Colonic mucosa (tissue), 4 donors: ENCODE results near the gene COPE. TPM values are rescaled to one million over a fixed set of nuclear protein-coding genes. Genes with fewer than 3 reads are reported as not detected.

ENCODE experiments used
- DNase-seq: peaks from one replicate; pipeline ENCODE4 v3.0.0-alpha.2; 2020
- H3K27ac ChIP-seq: fragments of 200-600 bp; one replicate; pipeline ENCODE4 v1.8.0; 2021
- H3K27me3 ChIP-seq: fragments of 200-600 bp; one replicate; pipeline ENCODE4 v1.8.0; 2021
- H3K36me3 ChIP-seq: fragments of 200-600 bp; one replicate; pipeline ENCODE4 v1.8.0; 2021
- H3K4me1 ChIP-seq: fragments of 200-600 bp; one replicate; pipeline ENCODE4 v1.8.0; 2021; ENCODE audit warnings: mild to moderate bottlenecking
- H3K4me3 ChIP-seq: fragments of 200-600 bp; one replicate; pipeline ENCODE4 v1.8.0; 2021
- H3K9ac ChIP-seq, 2 donors: one replicate each; pipeline ENCODE4 v1.7.0; 2013; ENCODE audit warnings: control low read depth in 2 of 2, low read depth in 2 of 2, low read length in 2 of 2
- H3K9me3 ChIP-seq: fragments of 200-600 bp; one replicate; pipeline ENCODE4 v1.8.0; 2021
- CTCF ChIP-seq: fragments of 200-600 bp; IDR thresholded peaks from one replicate; pipeline ENCODE4 v1.8.0; 2022; ENCODE audit warnings: antibody characterized with exemption, mild to moderate bottlenecking
- intact Hi-C: fragments of 100-400 bp; cut with DNase I; formaldehyde crosslinking; loops from one replicate; pipeline ENCODE4 v1.14.1; 2022
- total RNA-seq, 2 donors: library from RNA; stranded (reverse); fragmentation: NEBNext Ultra II Directional in 1 of 2; extraction: Animal tissue kit (Norgen Biotek cat#: 25700) in 1 of 2; gene quantifications; one replicate each; pipeline ENCODE4 v1.2.1, GENCODE V29; 2021
- donor health status: healthy.
- donor health status: DM: no; HTN: no; CAD: no.
- donor health status: DM: no; HTN: no; CAD: no.

Gene COPE
- total RNA-seq, 2 donors from 2014 or later, result 218 to 295 TPM

- intact Hi-C loops, result no loop called here
- no peak for TF ChIP-seq CTCF
- Histone ChIP-seq H3K4me3 (no peak overlapping the region), H3K36me3 (no peaks in the 10 kb centered on the region), H3K27me3 (peaks cover 5% of the 10 kb centered on the region), H3K9me3 (no peaks in the 10 kb centered on the region), H3K27ac (no peak overlapping the region), H3K9ac (no peak overlapping the region), H3K4me1 (no peaks in the 10 kb centered on the region)
- no peak for DNase-seq
Observed at GRCh38 chr19:18943465-18943864, 24.3 kb upstream of the COPE start.

- no peaks in the 10 kb centered on the region for H3K9me3 ChIP-seq
- H3K36me3 ChIP-seq, result no peaks in the 10 kb centered on the region
- H3K4me3 ChIP-seq, result no peak overlapping the region
- H3K9ac ChIP-seq, result no peak overlapping the region
- TF ChIP-seq CTCF, result no peak
- DNase-seq, result no peak
- no peak overlapping the region for H3K27ac ChIP-seq
- H3K27me3 ChIP-seq, result peaks cover 5% of the 10 kb centered on the region
- no peaks in the 10 kb centered on the region for H3K4me1 ChIP-seq
- intact Hi-C loops, result no loop called here
Observed at GRCh38 chr19:18942692-18943091, 23.5 kb upstream of the COPE start.

GRCh38 chr19:18941628-18942354 is 22.6 kb upstream of the COPE start:
- peaks cover 5% of the 10 kb centered on the region for H3K27me3 ChIP-seq
- H3K36me3 ChIP-seq, result no peaks in the 10 kb centered on the region
- TF ChIP-seq CTCF, result no peak
- no peaks in the 10 kb centered on the region for H3K4me1 ChIP-seq
- no peaks in the 10 kb centered on the region for H3K9me3 ChIP-seq
- H3K9ac ChIP-seq, result peak overlapping the region in 1 of 2 donors; percentile 56
- DNase-seq, result no peak
- intact Hi-C loops, result no loop called here
- H3K27ac ChIP-seq, result no peak overlapping the region
- no peak overlapping the region for H3K4me3 ChIP-seq

GRCh38 chr19:18940769-18941627 is 21.8 kb upstream of the COPE start, which contains the start of gene HOMER3:
Gene HOMER3 (minus strand): TSS chr19:18941217. CDS start chr19:18938982, 2,235 bp downstream.
- Histone ChIP-seq H3K9ac (peak within 1 kb of the TSS; percentile 46 to 66), H3K4me3 (peak within 1 kb of the TSS; percentile 44), H3K27ac (no peak within 1 kb of the TSS), H3K36me3 (no peaks in the 10 kb centered on the region), H3K4me1 (no peaks in the 10 kb centered on the region), H3K9me3 (no peaks in the 10 kb centered on the region), H3K27me3 (peaks cover 5% of the 10 kb centered on the region)
- intact Hi-C loops, result no loop called here
- DNase-seq, result peak; percentile 84
- TF ChIP-seq CTCF, result no peak

- intact Hi-C loops, result no loop called here
- Histone ChIP-seq H3K27ac (no peak overlapping the region), H3K4me1 (no peaks in the 10 kb centered on the region), H3K9ac (peak overlapping the region; percentile 46 to 66), H3K9me3 (no peaks in the 10 kb centered on the region), H3K27me3 (peaks cover 5% of the 10 kb centered on the region), H3K36me3 (no peaks in the 10 kb centered on the region), H3K4me3 (peak overlapping the region; percentile 44)
- no peak for TF ChIP-seq CTCF
- peak; percentile 36 for DNase-seq
Observed at GRCh38 chr19:18939922-18940768, 21.0 kb upstream of the COPE start.
